Umbilical cord (tissue), 2 donors: ENCODE data around the gene TEPSIN. TPM values are rescaled to one million over a fixed set of nuclear protein-coding genes. Genes with fewer than 3 reads are reported as not detected.
A peak's percentile ranks its signal among the peaks of the same experiment; 100 is the strongest.

Source experiments
- DNase-seq: peaks from one replicate; pipeline ENCODE4 v3.0.0-alpha.2; 2015; ENCODE audit warnings: low spot score
- total RNA-seq: library from RNA; depleted of rRNA; stranded (reverse); fragments of >200 nt; gene quantifications from one replicate; pipeline ENCODE4 v1.2.3, GENCODE V29; 2014; ENCODE audit warnings: low replicate concordance; ENCODE audit not compliant: insufficient read depth

Gene TEPSIN
- total RNA-seq, 1 donor from 2014 or later = 9.4 TPM

- no peak for DNase-seq
These were observed 31.4 kb upstream of the TEPSIN start for GRCh38 chr17:81270279-81270678.

DNA sequence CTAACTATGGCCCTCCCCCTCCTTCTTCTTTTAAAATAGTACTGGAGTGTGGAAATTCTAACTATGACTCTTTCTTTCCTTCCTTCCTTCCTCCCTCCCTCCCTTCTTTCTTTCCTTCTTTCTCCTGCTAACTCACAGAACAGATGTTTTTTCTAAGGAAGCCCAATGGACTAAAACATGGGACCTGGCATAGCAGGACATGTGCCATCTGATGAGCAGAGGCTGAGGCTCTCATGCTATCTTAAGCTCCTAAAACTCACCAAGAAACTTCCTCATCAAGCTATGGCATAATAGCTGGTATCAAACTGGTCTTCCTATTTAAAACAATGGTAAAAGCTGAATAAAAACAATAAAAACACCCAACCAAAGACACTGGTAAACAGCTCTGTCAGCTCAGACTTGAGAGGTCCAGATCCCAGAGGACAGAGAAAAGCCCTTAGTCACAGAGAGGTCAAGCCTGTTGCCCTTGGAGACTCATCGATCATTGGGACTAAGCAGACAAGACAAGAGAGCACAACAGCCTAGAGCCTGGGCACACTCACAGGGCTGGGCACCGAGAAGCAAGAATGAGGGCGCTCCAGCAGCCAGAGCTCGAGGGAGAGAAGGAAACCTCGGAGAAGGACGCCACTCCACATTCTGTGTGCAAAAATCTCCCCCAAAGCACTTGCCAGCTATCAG is 28.7 kb upstream of the TEPSIN start:
- no peak for DNase-seq

GRCh38 chr17:81265576-81265975 is 26.7 kb upstream of the TEPSIN start:
- DNase-seq = no peak

GRCh38 chr17:81264640-81265039 is 25.8 kb upstream of the TEPSIN start:
- no peak for DNase-seq

- no peak for DNase-seq
These were observed 24.7 kb upstream of the TEPSIN start for GRCh38 chr17:81263371-81264181.

DNA sequence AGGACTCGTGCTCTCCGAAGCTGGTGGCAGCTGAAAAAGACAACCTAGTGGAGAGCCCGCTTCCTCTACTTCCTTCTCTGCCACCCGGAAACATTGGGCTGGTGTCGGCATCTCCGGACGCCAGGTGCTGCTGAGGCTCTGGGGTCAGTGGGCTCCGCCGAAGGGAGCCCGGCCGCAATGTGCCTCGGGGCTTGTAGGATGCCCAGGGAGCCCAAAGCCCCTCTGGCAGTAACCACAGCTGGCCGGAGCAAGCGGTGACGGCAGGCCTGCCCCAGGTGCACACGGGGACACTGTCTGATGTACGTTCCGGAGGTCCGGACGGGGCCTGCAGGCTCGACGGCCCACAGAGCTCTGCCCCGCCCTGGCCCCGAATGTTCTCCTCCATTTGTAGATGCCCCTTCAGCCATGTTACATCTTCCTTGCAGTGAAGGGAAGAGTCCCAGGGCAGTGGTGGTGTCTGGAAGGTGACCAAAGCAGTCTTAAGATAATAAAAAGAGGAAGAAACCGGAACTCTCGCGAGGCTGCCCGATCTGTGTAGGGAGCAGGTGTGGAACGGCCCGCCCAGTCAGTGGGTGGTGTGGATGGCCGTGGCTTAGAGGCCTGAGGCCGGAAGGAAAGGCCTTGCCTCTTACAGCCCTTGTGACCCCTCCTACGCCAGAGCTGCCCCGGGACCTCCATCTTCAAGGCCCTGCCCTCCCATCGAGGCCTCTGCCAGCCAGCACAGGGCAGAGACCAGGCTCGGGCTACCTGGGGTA is 22.9 kb upstream of the TEPSIN start:
- DNase-seq = no peak

GRCh38 chr17:81261096-81261495 is 22.2 kb upstream of the TEPSIN start:
- DNase-seq = no peak

DNA sequence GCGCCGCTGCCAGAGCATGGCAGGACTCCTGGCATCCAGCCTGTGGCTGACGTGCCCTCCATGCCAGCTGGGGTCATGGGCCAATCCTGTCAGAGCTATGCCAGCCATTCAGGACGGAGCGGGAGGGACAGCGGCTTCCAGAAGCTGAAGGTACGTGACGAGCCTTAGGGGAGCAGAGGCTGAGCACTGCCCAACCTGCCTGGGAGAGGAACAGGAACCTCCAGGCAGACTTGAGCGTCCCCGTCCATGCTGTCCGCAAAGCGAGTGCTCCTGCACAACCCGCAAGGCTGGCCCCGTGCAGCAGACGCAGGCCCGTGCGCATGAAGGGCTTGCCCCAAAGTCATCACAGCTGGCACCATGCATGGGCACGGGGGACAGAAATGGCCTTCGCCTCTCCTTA is 21.8 kb upstream of the TEPSIN start:
- DNase-seq = no peak

DNA sequence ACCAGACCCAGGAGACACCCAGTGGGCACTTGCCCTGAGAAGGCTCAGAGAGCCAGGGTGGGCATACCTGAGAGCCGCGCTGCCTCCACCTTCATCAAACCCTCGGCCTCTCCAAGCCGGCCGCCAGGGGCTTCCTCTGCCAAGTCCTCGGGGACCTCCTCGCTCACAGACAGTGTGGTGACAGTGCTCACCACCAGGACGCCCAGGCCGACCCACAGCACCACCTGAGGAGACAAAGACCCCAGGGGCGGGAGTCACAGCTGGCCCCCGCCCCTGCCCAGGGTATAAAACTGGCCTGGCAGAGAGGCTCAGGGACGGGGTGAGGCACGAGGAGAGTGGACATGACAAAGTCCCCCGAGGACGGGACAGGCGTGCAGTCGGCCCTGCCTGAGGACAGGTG is 21.3 kb upstream of the TEPSIN start:
- DNase-seq = no peak

DNA sequence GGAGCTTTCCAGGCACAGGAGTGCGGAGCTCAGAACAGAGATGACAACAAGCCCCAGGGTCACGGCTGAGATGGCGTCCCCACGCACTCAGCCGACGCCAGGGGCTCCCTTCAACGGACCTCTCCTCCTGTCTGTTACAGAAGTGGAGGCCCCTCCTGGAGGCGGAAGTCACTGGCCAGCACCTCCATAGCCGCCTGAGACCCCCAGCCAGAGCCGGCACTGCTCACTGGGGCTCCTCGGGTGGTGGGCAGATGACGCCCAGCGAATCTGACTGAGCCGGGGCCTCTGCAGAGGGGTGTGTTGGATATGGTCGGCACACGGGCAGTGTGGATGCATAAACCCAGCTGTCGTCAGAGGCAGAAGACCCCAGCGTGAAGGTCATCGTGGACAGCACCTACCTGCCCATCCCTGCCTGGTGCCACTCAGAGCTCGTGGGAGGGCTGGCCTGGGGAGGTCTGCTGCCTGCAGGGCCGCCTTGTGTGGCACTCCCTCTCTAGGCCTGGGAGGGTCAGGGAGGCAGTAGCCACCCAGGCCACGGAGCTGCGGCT is 20.3 kb upstream of the TEPSIN start:
- DNase-seq = no peak

- no peak for DNase-seq
These were observed 19.4 kb upstream of the TEPSIN start for GRCh38 chr17:81258292-81258691.

DNA sequence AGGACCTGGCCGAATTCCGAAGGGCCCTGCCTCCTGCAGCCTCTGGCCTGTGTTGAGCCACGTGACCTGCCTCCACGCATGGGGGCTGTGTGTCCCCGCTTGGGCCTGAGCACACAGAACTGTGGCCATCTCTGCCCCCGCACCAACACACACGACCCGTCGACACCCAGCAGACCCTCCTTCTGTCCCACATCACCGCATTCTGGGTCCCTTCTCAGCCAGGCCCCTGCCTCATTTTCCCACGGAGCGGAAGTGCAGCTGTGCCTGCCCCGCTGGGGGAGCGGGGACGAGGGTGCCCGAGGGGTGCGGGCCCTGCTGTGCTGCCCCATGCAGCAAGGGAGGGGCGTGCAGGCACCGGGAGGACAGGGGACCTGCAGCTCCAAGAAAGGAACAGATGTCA is 18.7 kb upstream of the TEPSIN start:
- DNase-seq = no peak

- DNase-seq = peak; percentile 37
These were observed 17.8 kb upstream of the TEPSIN start for GRCh38 chr17:81256616-81257015.

DNA sequence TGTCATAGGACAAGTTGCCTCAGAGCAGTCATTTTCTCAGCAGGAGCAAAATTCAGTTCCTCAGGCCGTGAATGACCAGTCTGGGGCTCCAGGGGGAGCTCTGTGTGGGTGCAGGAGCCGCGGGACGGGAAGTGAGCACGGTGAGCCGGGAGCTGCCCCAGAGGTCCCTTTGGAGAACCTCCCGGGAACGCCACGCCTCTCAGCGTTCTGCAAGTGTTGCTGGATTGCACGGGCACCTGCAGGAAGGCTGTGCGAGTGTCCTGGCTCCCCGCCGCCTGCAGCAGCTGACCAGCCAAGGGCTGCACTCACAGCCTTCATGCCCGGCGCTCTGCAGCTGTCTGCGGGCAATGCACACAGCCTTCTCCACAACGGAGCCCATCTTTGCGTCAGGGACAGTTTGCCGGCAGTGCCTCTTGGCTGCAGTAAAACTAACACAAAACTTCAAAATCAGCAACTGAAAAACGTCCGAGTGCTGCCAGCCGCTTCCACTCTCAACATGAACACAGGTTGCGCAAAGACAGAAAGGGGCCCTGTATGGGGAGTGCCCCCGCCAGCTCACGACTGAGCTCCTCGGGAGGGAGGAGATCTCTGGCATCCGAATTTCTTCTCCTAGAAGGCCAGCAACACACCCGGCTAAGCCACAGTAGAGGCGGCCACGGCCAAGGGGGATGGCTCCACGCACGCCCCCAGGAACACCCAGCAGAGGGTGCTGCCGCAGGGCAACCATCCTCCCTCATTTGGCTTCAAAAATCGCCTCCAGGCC is 16.3 kb upstream of the TEPSIN start:
- peak; percentile 84 for DNase-seq

GRCh38 chr17:81253358-81254131 is 14.7 kb upstream of the TEPSIN start:
- peak; percentile 25 for DNase-seq

- no peak for DNase-seq
These were observed 14.1 kb upstream of the TEPSIN start for GRCh38 chr17:81252987-81253329.

DNA sequence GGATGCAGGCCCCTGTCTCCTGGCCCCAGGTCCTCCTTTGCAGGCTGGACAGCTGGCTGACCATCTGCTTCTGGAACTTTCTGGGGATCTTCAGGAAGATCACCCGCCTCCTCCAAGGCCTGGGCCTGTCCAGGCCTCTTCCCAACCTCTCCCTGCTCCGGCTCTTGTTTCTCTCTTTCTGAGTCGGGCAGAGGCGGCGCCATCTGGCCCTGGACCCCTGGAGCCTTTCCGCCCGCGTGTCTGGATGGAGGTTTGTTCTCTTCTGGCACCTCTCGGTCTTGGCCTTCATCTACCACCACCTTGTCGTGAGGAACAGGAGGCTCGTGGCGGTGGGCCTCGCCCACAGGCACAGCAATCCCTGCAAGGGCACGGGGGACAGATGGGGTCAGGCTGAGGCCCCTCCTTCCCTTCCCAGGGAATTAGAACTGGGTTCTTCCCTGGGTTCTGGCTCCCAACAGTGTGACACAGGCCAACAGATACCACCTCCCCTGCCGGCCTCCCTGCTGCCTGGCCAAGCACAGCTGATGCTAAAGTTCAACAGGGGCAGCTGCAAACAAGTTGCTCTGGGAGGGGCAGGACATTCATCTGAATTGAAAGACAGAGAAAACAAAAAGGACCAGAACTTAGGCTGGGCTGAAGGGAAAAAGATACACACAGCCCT is 13.6 kb upstream of the TEPSIN start:
- DNase-seq = no peak

GRCh38 chr17:81251709-81252301 is 12.9 kb upstream of the TEPSIN start:
- no peak for DNase-seq

DNA sequence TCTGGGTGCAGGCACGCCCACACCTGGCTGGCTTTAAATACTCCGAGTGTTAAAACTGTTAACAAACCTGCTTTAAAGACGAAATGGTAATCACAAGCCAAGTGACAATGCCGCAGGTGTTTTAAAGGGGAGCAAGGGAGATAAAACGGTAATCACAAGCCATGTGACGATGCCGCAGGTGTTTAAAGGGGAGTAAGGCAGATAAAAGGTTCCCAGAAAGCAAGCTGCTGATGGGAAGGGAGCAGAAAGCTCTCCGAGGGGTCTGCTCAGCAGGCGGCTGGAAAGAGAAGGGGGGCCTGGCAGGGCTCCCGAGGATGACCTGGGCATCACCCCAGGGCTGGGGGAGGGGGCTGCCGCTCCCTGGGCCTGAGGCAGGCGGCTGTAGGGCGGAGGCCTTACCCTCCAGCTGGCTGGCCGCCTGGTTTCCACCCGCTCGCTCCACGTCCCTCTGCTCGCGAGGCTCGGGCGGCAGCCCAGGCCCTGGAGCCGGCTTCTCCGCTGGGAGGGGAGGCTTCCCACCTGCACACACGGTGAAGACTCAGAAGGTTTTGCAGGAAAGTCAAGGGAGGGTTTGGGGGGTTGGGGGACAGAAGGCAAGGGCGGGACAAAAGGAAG is 12.3 kb upstream of the TEPSIN start:
- no peak for DNase-seq
